GM18511 (cell line): ENCODE measurements around the gene CCDC50.

ENCODE experiments used
- ATAC-seq: cut with Tn5 transposase; IDR thresholded peaks from one replicate; pipeline ENCODE4 v1.9.1; 2021; ENCODE audit warnings: mild to moderate bottlenecking, moderate library complexity; ENCODE audit not compliant: unreplicated experiment

The CCDC50 gene

DNA sequence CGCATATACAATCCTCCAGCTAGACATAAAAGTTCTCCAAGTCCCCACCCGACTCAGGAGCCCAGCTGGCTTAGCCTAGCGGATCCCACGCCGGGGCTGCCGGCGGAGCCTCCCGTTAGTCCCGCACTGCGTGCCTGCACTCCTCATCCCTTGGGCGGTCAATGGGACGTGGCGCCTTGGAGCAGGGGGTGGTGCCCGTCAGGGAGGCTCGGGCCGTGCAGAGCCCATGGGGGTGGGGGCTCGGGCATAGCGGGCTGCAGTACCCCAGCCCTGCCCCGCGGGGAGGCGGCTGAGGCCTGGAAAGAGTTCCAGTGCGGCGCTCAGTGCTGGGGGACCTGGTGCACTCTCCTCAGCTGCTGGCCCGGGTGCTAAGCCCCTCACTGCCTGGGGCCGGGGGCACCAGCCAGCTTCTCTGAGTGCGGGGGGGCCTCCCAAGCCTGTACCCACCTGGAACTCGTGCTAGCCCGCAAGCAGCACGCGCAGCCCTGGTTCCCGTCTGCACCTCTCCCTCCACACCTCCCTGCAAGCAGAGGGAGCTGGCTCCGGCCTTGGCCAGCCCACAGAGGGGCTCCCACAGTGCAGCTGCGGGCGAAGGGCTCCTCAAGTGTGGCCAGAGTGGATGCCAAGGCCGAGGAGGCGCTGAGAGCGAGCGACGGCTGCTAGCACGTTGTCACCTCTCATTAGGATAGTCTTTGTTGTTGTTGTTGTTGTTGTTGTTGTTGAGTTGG, 12.2 kb upstream of the CCDC50 start:
- ATAC-seq = no peak

- no peak for ATAC-seq
Measured at GRCh38 chr3:191320316-191320715, 8.9 kb upstream of the CCDC50 start.

- no peak for ATAC-seq
Measured at GRCh38 chr3:191321019-191321767, 8.0 kb upstream of the CCDC50 start.

- ATAC-seq = no peak
Measured at GRCh38 chr3:191324936-191325335, 4.3 kb upstream of the CCDC50 start.

DNA sequence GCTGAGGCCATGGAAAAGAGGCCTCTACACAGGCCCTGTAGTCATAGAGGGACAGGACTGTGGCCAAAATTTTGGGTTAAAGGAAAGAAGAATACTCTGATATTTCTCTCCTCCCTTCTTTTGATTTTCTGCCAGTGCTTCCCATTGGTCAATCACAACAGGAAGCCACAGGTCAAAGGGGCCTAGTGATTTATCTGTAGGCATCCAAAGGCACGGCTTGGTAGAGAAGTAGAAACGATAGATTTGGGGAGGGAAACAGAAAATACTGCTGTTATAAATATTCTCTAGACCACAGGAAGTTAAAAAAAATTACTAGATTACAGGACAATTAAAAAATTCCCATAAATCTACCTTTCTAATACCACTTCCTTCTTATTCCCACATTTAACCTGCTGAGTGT, 1.7 kb upstream of the CCDC50 start:
- ATAC-seq = no peak

GRCh38 chr3:191328383-191328961, 722 bp upstream of the CCDC50 start:
- no peak for ATAC-seq

- ATAC-seq = peak; percentile 25
Measured at GRCh38 chr3:191329654-191330529, 698 bp downstream of the CCDC50 start, which contains the start of gene UTS2B. Gene UTS2B (minus strand): TSS chr3:191330526. CDS start chr3:191282189, 48,337 bp downstream.

DNA sequence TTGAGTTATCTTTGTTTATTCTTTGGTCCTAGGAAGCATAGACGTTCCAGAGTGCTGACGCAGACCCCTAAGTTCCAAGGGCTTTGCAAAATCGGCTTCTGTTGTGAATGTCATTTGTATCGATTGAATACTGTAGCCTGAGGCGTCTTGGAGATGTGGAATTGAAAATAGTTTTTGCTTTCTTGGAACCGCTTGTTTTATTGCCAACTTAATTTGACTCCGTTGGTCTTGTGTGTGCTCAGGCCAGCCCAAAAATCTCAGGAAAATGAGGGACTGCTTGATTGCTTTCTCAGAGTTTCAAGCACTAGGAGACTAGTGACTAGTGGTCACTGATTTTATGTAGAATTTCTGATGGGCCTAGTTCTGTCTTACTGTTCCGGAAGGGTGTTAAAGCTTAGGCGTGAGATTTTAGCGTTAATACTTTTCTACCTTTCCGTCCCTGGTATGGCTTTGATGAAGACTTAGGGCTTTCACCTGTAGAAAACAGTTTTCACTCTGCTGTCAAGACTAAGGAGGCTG, 1.4 kb downstream of the CCDC50 start:
- no peak for ATAC-seq

GRCh38 chr3:191331388-191331787, 2.2 kb downstream of the CCDC50 start:
- ATAC-seq = no peak

GRCh38 chr3:191333298-191333880, 4.2 kb downstream of the CCDC50 start:
- no peak for ATAC-seq

DNA sequence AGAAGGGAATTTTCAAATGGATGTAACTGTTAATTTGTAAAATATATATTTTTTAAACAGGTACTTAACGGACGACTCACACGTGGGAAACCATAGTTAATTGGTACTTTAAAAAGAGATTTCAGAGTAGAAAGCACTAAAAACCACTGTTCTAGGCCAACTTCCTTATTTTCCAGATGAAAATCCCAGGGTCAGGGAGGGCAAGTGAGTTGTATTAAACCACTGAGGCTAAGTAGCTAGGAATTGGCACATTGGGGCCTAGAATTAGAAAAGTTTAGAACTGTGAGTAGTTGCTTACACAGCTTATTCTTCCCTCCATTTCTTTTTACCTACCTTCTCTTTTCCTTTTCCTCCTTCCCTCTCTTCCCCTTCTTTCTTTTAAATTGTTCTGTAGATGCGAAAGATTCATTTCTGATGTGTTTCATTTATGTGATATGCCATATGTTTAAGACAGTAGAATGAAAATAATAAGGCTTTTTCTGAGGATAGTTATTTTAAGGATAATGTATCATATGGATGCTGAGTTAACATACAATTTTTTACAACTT, 5.2 kb downstream of the CCDC50 start:
- ATAC-seq = no peak

- ATAC-seq = peak; percentile 41
Measured at GRCh38 chr3:191336833-191337232, 7.6 kb downstream of the CCDC50 start.

- ATAC-seq = no peak
Measured at GRCh38 chr3:191338177-191338488, 8.9 kb downstream of the CCDC50 start.

- no peak for ATAC-seq
Measured at GRCh38 chr3:191339316-191339917, 10.2 kb downstream of the CCDC50 start.

DNA sequence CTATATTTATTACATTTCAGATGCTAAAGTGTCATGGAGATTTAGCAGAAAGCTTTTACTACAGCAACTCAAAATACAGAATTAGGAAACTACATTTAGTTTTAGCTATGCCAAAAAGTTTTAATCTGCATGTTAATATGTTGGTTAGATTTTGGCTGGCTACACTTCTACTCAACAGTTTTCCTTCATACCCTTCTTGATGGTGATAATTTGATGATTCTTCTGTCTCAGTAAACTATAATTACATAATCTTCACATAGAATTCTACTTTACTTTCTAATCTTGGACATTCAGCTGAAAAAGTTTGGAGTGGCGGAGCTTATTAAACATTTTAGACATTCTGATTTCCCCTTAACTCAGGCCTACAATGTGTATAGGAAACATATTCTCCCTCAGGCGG, 11.2 kb downstream of the CCDC50 start:
- ATAC-seq = no peak

DNA sequence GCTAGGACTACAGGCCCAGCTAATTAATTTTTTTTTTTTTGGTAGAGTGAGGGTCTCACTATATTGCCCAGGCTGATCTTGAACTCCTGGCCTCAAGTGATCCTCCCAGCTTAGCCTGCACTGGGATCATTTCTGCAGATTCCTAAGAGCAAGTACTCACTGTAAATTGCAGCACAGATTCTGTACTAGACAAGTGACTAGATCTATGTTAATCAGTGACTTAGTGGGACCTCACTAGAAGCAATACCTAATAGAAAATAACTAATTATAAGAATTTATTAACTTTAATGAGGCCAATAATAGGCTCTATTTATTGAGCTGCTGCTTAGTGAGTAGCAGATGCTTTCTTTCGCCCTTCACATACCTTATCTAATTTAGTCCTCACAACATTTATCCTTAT, 11.8 kb downstream of the CCDC50 start:
- ATAC-seq = peak; percentile 46

- ATAC-seq = no peak
Measured at GRCh38 chr3:191342006-191342405, 12.8 kb downstream of the CCDC50 start.

- no peak for ATAC-seq
Measured at GRCh38 chr3:191342411-191342810, 13.2 kb downstream of the CCDC50 start.

DNA sequence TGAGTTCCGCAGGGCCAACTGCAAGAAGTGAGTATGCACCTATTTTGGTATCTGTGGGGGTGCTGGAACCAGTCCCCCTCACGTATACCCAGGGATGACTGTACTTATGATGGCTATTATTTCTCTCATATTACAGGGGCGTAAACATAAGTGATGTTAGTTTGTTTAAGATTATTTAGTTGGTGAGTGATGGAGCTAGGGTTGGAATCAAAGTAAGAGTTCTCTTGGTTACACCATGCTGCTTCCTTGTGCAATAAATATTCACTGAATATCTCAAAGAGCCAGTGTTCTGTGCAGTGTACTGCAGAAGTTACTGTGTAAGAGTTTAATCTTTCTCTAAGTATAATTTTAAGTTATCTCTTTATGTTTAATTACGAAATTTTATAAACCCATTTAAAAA, 13.9 kb downstream of the CCDC50 start:
- no peak for ATAC-seq

DNA sequence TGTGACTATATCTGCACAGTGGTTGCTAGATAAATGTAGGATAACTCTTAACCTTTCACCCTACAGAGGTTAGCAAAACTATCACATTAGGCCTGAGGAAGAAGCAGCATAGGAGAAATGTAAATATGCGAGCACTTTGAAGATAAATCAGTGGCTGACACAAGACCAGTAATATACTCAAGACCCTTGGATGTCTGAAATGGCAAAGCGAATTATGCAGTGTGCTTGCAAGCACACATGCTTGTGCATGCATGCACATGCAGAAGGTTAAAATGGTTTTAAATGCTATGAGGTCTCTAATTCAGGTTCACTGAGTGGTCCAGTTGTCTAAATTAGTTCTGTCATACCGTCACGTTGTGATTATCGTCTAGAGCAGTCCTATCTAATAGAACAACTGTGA, 14.7 kb downstream of the CCDC50 start:
- ATAC-seq = no peak
